Renal pelvis (tissue), 4 donors: Measurements from ENCODE around the gene MMP20. TPM values are rescaled to one million over a fixed set of nuclear protein-coding genes. Genes with fewer than 3 reads are reported as not detected.

ENCODE experiments used
- DNase-seq: peaks from one replicate; pipeline ENCODE4 v3.0.0-alpha.2; 2013
- polyA plus RNA-seq, 3 donors: library from polyadenylated mRNA; unstranded; fragments of 120-200 nt; gene quantifications; one replicate each; pipeline ENCODE4 v1.2.1, GENCODE V29; 2013; ENCODE audit not compliant: insufficient read length in 3 of 3

Gene MMP20
- polyA plus RNA-seq, 3 donors, result not detected

DNA sequence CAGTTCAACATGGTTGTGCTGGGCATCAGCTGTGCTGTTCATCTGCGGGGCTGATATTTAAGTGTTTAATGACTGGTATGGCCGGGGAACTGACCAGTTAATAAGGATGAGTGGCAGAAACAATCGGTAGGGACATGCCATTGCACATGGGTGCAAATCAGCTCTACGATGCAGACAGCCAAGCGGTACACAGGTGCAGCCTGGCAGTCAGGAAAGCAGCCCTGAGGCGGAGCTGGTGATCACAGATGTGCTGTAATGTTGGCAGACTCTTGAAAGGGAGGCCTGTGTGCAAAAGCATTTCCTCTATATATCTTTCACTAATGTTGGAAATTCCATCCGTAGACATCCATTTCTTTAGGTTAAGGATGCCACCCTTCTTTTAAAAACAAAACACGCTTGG lies 1.1 kb downstream of the MMP20 start:
- DNase-seq, result no peak

DNA sequence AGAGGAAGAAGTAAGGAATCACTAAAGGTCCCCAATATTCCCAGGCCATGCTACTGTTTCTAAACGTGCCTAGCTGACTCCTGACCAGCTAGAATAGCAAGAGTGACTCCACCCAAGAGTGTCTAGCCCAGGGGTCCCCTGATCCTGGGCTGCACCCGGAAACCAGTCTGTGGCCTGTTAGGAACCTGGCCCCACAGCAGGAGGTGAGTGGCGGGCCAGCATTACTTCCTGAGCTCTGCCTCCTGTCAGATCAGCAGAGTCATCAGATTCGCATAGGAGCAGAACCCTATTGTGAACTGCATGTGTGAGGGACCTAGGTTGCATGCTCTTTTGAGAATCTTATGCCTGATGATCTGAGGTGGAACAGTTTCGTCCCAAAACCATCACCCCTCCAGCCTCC lies 2.0 kb downstream of the MMP20 start:
- no peak for DNase-seq

DNA sequence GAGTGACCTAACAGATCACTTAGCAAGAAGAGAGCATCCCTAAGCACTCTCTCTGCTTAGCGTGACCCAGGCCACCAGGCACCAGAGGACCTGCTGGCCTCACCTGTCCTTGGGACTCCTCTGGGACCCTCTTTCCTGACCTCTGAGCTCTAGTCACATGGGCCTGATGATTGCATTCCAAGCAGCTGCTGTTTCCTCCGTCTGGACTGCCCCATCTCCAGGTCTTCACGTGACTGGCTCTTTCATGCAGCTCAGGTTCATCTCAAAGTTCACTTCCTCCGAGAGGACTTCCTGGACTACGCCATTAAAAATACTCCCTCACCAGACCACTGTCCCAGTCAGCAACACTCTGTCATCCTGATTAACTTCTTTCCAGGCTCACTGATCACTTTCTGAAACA lies 2.9 kb downstream of the MMP20 start:
- no peak for DNase-seq

DNA sequence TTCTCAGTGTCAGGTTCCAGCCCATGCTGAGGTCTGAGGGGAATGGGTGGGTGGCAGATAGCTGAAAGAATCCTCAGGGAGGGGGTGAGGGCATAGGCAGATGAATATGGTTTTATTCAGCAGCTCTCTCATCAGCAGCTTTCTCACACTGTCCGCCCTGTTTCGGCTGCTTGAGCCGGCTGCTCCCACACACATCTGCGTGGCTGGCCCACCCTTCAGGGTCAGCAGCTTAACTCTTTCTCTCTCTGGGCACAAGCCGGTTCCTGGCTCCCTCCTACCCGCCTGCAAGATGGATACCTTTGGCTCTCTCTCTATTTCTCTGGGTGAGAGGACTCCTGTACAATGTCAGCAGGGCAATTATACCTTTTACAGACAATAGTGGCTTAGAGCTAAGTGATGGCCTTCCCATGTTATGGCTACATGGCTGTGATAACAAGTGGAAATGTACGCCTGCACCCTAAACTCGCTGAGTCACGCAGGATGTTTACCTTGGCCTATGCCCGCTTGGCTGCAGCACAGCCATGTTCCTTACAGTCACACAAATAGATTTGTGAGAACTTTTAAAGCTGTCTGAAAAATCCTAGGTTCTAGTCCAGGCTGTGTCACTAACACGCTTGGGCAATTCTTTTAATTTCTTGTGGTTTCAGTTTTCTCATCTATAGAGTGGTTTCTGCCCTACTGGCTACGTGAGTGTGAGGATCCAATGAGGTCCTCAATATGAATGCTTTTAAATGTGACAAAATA lies 4.1 kb downstream of the MMP20 start:
- no peak for DNase-seq

DNA sequence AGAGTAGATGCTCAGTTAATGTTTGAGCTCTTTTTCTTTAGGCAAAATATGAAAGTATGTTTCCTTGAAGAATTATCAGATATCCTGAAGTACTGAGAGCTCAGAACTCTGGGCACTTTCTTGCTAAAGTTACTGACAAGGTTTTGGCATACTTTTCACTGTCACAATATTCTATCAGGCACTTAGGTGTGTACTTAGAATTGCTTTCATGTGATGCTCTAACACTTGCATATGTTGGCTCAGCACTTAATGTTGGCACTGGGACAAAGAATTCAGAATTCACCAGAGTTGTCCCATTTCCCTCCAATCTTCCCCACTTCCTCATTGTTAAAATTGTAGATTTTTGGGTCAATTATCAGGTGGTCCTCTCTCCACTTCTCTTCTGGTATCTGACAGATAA lies 5.0 kb downstream of the MMP20 start:
- DNase-seq, result no peak

DNA sequence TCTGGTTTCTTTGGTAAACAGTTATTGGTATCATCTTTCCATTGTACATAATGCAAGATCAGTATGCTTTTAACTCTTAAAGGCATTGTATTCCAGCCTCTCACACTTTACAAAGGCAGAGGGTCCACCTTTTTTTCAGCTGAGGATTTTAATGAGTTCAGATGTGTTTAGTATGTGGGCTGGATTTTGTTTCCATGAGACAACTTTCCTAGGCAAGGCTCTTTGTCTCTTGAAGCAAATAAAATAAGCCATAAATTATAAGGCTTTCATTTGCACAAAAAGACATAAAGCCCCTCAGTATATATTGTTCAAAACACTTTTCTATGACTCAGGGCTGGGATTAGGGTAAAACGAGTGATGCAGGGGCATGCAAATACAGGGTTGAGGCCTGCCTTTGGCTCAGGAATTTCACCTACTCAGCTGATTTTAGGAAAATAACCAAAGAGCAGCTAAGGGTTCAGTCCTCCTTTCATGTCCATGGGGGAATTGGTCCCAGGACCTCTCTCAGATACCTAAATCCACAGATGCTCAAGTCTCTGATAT lies 7.6 kb downstream of the MMP20 start:
- no peak for DNase-seq

DNA sequence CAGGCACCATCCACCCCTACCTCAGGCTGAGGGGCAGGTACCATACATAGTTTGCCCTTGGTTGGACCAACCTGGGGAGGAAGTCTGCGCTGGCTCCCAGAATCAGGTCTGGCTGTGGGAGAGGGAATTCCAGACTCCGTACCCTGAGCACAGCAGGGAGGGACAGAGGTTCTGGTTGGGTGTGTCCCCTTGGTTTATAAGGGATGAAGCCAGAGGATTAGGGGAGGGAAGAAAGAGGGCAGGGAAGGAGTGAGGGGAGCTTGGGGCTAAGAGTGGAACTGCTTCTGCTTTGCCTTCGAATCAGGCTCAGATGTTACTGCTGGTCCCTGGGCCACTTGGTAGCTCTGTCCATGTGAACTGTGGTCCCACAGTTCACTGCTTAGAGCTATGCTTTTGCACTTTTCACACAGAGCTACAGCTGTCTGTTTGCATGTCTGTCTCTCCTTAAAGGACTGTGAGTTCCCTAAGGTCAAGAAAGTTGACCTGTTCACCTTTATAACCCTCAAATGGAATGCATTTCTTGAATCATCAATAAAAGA lies 9.2 kb downstream of the MMP20 start:
- no peak for DNase-seq

DNA sequence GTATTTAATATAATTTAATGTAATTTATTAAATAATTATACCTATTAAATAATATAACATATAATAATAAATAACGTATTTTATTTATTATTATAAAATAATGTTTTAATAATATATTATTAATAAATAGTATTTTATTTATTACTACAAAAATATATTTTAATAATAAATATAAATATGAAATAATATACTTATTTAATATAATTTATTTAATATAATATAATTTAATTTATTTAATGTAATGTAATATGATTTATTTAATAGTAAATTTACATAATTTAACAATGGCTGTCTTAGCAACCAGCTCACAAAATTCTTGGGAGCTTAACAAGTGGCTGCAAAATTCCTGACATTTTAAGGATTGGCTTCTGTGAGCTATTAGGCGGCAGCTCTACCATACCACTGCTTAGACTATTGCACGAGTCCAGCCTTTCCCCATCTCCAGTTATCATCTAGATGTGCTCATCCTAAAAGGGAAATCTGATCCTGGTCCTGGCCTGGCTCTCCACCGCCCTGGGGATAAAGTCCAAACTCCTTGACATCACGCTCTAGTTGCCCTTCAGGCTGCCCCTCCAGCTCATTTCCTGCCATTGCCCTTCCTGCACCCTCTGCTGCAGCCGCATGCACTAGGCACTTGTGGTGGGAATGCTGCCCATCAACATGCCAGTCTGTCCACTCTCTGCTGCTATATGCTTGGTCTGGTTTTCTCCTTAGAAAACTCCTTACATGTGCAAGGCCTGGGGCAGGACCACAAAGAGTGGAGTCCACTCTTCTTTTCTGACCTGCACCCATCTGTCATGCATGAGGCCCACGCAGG lies 9.8 kb downstream of the MMP20 start:
- DNase-seq, result no peak

DNA sequence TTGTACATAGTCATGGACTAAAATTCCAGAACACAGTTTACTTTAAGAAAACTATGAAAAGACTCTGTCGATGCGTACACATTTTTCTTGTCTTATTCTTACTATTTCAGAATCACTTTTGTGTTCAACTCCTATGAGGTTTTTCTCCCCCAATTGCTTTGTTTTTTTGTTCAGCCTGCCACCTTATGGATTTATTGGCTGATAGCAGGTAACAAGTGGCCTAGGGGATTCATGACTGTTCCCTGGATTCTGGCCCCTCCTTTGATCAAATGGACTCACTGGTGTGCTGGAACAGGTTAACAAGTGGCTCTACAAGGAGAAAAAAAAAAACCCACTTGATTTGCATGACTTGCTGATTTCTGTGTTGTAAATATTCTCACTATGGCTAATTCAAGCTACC lies 10.6 kb downstream of the MMP20 start:
- no peak for DNase-seq

DNA sequence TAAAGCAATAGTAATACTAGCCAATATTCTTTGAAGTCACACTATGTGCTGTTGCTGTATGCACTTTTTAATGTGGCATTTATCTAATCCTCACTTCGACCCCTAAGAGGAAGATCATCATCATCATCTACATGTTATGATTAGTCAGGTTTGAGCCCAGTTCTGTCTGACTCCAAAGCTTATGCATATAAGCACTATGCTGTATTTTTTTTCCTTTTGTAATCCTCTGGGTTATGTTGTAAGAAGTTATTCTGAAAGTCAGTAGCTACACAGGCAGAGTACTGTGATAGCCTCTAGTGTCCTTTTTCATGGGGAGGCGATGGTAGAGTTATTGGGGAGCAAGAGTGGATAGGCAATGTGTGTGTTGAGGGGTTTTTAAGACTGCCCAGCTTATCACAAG lies 11.1 kb downstream of the MMP20 start:
- no peak for DNase-seq

DNA sequence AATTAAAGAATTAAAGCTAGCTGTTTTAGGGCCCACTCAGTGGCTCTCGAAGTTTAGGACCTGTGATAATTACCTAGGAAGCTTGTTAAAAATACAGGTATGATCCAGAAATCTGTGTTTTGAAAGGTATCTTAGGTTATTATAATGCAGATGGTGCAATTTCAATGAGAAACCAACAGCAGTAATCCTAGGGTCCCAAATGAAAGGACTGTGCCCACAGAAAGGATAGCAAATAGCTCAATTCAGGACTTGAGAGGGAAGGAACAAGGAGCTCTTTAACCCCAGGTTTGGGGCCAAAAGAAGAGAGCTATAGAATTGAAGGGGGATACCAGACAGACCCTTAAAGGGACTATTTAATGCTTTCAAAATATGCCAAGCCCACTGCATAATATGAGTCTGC lies 11.7 kb downstream of the MMP20 start:
- DNase-seq, result no peak

DNA sequence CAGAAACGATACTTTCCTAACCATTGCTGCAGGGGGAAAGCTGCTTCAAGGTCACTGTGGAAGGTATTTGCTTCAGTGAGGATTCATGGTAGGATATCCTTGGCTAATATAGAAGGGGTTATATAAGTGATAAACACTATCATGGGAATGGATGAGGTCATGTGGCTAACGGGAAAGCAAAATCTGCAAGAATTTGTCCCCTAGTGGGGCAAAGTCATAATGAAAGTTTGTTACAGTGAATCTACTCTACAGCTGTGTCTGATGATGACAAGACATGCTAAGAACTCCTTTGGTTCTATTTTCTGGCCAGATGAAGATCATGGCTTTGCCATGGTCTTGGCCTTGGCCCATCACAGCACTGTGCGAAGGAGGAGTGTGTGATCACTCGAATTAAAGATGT lies 13.8 kb downstream of the MMP20 start:
- DNase-seq, result no peak

DNA sequence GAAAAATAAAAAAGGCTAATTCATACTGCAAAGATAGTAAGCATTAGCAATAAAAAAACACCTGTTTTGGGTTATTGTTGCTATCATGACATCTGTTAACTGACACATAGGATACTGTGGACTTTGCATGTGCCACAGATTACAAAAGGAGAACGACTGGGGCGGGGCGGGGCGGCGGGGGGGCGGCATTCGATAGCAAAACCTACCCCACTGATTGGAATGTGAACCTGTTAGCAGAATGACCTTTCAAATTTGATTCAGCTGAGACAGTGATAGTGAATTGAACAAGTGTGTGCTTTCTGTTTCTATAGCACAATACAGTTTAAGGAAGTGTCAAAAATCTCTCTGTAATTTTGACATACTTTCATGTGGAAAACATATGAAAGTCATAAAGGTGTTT lies 14.9 kb downstream of the MMP20 start:
- no peak for DNase-seq

DNA sequence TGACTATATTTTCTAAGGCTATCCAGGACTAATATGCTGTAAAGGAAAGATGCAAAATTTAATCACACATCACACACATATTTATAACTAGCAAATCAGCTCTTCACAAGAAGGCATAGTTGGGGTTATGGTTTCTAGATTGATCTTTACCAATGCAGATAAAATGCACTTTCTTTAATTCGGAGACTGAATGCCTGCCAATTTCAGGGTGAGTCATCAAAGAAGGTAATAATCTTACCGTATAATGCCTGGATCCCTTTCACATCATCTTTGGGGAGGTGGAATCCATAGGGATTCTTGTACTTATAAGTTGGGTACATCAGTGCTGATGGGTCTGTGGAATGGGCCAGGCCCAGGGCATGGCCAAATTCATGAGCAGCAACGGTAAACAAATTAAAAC lies 16.4 kb downstream of the MMP20 start:
- DNase-seq, result no peak

DNA sequence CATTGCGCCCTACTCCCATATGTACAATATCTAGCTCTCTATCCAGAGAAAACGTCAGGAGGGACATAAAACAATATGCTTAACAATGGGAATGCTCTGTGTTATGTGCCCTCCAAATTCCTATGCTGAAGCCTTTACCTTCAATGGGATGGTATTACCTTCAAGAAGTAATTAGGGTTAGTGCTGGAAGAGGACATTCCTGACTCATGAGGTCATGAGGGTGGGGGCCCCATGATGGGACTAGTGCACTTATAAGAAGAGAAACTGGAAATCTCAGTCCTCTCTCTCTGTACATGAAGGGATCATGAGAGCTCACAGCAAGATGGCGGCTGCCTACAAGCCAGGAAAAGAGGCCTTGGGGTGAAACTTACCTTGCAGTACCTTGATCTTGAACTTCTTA lies 20.3 kb downstream of the MMP20 start:
- no peak for DNase-seq

DNA sequence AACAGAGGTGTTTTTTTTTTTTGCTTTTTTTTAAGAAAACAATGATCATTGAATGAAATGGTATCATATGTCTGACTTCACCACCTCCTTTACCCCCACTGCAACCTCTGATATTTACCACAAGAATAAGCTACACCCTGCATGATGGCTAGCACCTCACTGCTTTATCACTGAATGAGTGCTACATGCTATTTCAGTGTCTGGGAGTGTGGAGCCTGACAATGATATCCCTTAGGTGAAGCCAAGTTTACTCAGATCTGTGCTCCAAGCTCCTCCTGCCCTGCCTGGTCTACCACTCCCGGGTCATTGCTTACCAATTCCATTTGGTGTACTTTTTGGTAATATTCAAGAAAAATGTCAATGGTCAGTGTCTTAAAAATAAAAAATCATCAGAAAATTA lies 21.1 kb downstream of the MMP20 start:
- DNase-seq, result no peak

DNA sequence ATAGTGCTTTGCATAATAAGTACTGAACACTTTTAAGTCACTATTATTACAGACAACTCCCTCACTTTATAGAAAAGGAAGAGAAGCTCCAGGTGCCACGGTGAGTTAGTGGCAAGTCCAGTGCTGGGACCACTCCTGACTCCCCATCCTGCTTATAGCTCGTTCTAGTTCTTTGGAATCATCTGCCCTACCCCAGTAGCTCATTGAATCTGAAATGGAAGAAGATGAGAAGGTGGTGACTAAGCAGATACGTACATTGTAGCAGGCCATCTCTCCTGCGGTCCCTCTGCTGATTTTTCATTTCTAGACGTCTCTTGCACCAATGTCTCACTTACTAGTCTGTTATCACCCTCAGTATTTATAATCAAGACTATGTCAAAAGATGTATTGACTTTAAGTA lies 21.6 kb downstream of the MMP20 start:
- DNase-seq, result no peak

DNA sequence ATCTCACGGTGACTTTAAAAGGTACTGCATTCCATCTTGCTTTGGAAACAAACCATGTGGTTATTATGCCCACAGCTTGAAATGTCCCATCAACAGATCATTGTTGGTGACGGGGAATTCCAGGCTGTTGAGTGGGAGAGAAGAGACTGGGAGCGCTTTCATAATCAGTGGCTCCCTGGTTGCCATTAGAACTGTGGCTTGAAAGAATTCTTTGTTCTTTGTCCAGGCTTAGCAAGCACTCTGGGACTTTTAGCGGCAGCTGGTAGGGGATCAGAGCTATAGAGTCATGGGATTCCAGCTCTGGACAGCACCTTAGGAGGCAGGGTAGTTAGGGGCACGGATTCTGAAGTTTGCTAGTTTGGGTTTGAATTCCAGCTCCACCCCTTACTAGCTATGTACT lies 22.0 kb downstream of the MMP20 start:
- DNase-seq, result no peak

DNA sequence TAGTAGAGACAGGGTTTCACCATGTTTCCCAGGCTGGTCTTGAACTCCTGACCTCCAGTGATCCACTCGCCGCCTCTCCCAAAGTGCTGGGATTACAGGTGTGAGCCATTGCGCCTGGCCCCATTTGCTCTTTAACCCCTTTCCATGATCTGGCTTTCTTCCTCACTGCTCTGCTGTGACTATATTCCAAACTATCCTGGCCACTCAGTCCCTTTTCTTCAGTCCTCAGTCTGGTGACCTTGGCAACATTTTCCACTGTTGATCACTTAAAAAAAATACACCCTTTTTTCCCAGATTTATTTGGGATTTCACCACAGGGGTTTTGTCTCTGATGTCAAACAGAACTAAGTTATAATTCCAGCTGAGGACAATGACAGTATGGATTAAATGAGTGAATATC lies 24.5 kb downstream of the MMP20 start:
- DNase-seq, result no peak

DNA sequence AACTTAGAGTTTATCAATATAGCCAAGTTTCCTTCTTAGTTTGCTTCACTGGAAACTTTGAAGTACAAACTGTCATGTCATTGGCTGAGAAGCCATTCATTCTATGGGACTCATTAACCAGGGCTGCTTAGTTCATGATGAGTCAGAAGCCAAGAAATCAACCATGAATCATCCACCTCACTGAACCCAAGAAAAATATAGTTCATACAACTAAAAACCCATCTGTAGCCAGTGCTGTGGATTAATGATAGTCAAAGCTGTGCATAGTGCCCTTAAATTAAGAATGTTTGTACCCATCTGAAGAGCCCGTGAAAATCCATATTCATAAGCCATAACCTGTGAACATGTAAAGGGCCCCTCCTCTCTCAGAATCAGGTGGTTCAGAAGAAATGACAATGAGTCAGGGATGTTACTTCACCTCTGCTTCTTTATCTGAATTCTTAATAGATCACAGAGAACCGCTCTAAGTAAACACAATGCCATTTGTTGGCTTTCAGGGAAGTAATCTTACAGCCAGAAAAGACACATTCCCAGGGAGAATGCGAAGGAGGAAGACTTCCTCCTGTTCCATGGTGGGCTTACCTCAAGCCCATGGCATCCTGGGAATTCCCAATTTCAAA lies 25.4 kb downstream of the MMP20 start:
- DNase-seq, result peak; percentile 40

DNA sequence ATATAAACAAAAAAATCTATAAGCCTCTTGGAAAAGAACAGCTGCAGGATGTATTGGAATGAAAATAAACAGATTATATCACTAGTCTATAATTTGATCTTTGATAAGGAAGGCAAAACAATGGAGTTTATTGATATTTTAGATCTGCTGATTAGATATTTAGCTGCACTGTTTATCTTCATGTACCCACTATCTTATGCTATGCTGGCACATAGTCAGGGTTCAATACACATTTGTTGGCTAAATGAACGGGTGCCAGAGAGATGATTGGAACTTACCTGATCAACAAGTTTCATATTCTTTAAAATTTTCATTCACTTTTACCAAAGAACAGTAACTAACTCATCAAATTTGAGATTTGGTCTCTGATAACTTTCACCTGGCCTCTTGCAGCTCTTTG lies 26.9 kb downstream of the MMP20 start:
- no peak for DNase-seq

DNA sequence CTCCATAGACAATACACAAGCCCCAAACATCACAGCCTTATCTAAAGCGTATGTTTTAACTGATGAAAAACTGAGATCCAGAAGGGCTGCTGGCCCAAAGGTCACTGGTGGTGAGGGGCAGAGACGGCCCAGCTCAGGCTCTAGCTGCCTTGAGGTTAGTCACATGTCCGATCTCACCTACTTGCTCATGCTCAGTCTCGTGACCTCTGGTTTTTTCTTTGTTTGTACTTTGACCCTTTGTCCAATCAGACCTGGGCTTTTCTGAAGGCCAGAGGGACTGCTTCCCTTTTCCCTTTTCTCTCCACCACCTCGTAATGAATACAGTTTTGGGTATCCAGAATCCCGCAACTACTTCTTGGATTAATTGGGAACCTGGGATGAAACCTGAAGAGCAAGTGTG lies 28.6 kb downstream of the MMP20 start:
- no peak for DNase-seq
